ENCODE data around the gene GABRB1. TPM values are rescaled to one million over a fixed set of nuclear protein-coding genes. Genes with fewer than 3 reads are reported as not detected.

Gene GABRB1
- total RNA-seq, 2 experiments from 2014 or later = not detected

DNA sequence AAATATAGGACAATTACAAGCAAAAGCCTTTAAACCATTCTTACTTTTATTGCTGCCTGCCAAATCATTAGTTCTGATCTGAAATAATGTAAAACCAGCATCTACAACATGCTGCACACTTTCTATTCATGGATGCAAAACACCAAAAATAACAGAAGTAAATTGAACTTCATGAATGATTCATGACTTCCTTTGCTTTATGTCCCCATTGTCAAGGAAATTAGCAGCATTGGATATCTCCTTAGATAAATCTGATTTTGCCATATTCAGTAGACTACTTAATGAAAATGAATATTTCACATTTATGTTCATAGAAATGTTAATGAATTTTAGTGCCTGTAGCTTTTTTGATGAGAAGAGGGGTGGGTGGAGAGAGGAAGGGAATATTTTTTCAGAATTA, 299.5 kb downstream of the GABRB1 start:
- TF ChIP-seq, protein P1, sequence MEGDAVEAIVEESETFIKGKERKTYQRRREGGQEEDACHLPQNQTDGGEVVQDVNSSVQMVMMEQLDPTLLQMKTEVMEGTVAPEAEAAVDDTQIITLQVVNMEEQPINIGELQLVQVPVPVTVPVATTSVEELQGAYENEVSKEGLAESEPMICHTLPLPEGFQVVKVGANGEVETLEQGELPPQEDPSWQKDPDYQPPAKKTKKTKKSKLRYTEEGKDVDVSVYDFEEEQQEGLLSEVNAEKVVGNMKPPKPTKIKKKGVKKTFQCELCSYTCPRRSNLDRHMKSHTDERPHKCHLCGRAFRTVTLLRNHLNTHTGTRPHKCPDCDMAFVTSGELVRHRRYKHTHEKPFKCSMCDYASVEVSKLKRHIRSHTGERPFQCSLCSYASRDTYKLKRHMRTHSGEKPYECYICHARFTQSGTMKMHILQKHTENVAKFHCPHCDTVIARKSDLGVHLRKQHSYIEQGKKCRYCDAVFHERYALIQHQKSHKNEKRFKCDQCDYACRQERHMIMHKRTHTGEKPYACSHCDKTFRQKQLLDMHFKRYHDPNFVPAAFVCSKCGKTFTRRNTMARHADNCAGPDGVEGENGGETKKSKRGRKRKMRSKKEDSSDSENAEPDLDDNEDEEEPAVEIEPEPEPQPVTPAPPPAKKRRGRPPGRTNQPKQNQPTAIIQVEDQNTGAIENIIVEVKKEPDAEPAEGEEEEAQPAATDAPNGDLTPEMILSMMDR (IDR thresholded peaks at IDR 0.05) = no peak
- Mint-ChIP-seq H3K36me3 (ENCODE audit: low read depth) (no peaks in the 10 kb centered on the region), H3K27ac (no peak overlapping the region), H3K4me1 (ENCODE audit: low read depth) (no peaks in the 10 kb centered on the region), H3K27me3 (peaks cover 7% of the 10 kb centered on the region), H3K9me3 (no peaks in the 10 kb centered on the region), H3K4me3 (no peak overlapping the region)
- ChIA-PET CTCF (no interaction called here), POLR2A (no interaction called here)
- intact Hi-C loops (cut with micrococcal nuclease) = no loop called here
- DNase-seq = no peak
- ATAC-seq = no peak

DNA sequence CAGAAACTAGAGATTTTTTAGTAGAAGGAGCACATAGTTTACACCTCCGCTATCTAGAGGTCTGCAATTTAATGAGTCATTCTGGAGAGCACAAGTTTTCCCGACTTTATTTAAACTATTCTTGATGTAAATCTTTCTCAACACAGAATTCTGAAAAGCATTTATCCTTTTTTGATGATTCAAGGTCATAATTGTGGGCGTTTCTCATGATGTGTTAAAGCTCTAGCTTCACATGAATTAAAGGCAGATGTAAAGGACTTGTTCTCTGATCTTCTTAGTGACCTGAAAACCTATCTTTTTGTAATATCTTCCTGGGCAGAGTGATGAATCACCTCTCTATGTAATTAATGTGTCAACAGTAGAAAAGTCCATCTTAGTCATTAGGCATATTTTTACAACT, 303.3 kb downstream of the GABRB1 start:
- TF ChIP-seq, protein P1 (IDR thresholded peaks at IDR 0.05) = no peak
- Mint-ChIP-seq H3K36me3 (ENCODE audit: low read depth) (no peaks in the 10 kb centered on the region), H3K9me3 (no peaks in the 10 kb centered on the region), H3K4me1 (ENCODE audit: low read depth) (no peaks in the 10 kb centered on the region), H3K27ac (no peak overlapping the region), H3K27me3 (peaks cover 16% of the 10 kb centered on the region), H3K4me3 (no peak overlapping the region)
- CTCF ChIA-PET = no interaction called here
- DNase-seq = no peak
- intact Hi-C loops (cut with micrococcal nuclease) = no loop called here
- ATAC-seq = no peak
- POLR2A ChIA-PET = no interaction called here

DNA sequence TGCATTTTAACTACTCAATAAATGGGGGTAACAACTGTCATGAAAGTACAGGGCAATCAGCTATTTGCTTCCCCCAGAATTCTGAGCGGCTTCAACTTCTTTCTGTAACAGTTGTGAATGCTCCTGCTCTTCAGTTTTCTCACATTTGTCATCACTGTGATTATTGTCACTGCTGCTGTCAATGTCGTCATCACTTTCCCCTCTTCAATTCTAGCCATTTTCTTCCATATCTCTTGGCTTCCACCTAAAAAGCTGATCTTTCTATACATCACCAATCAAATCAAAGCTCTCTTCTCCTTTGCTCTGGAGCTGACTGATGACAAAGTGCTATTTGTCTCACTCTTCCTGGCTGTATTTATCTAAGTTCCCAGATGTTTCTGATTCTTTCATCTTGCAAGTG, 306.5 kb downstream of the GABRB1 start:
- no peak for ATAC-seq
- H3K9me3 Mint-ChIP-seq = no peaks in the 10 kb centered on the region
- intact Hi-C loops (cut with micrococcal nuclease) = no loop called here
- H3K4me1 Mint-ChIP-seq (ENCODE audit: low read depth) = no peaks in the 10 kb centered on the region
- DNase-seq = no peak
- H3K27me3 Mint-ChIP-seq = peaks cover 20% of the 10 kb centered on the region
- TF ChIP-seq, protein P1 (IDR thresholded peaks at IDR 0.05) = no peak
- H3K4me3 Mint-ChIP-seq = no peak overlapping the region
- H3K36me3 Mint-ChIP-seq (ENCODE audit: low read depth) = no peaks in the 10 kb centered on the region
- ChIA-PET CTCF (interaction anchor here (0.8 kb wide), 1 partner anchor 137 kb away, joined by 3 read pairs; no protein-coding TSS in a partner anchor), POLR2A (no interaction called here)
- H3K27ac Mint-ChIP-seq = no peak overlapping the region

DNA sequence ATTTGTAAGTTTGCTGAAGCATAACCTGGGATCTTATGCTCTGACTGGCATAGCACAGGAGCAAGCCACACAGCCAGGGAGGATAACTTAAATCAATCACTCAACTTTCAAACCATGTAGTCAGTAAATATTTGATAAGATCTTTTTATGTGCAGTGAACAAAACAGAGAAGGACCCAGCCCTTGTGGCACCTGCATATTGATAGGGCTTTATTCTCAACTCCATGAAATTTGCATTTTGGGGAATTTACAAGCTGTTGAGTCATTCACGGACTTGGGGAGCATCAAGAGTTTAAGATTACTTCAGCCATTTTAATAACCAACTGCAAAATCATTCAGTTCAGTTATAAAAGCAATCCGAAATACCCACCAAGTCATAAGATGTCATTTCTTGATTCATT, 309.5 kb downstream of the GABRB1 start:
- Mint-ChIP-seq H3K4me1 (ENCODE audit: low read depth) (no peaks in the 10 kb centered on the region), H3K27me3 (peaks cover 15% of the 10 kb centered on the region), H3K9me3 (no peaks in the 10 kb centered on the region), H3K36me3 (ENCODE audit: low read depth) (no peaks in the 10 kb centered on the region), H3K27ac (no peak overlapping the region), H3K4me3 (no peak overlapping the region)
- ChIA-PET CTCF (interaction anchor here (0.7 kb wide), 1 partner anchor 23 kb away, joined by 3 read pairs; no protein-coding TSS in a partner anchor), POLR2A (no interaction called here)
- TF ChIP-seq, protein P1 (IDR thresholded peaks at IDR 0.05) = no peak
- intact Hi-C loops (cut with micrococcal nuclease) = no loop called here
- ATAC-seq (no peak), DNase-seq (no peak)

DNA sequence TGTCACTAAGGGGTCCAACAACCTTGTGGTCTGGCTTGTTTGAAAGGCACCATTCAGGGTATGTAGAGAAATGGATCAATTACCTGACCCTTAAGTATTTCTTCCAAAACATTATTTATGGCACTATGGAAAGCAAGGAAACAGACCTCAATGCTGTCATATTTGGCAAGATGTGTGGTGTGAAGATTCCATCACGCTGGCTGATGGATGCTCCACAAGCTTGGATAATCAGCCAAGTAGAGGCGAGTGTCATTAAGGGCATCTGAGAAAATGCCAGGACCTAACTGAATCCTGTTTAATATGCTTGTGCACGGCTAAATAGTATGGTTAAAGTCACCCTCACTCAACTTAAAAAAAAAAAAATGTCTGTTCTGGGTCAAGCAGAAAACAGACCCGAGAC, 311.4 kb downstream of the GABRB1 start:
- CTCF ChIA-PET = no interaction called here
- no peaks in the 10 kb centered on the region for H3K36me3 Mint-ChIP-seq (ENCODE audit: low read depth)
- POLR2A ChIA-PET = no interaction called here
- ATAC-seq (no peak), DNase-seq (no peak)
- TF ChIP-seq, protein P1 (IDR thresholded peaks at IDR 0.05) = no peak
- H3K4me3 Mint-ChIP-seq = no peak overlapping the region
- no peaks in the 10 kb centered on the region for H3K4me1 Mint-ChIP-seq (ENCODE audit: low read depth)
- H3K27ac Mint-ChIP-seq = no peak overlapping the region
- H3K27me3 Mint-ChIP-seq = peaks cover 5% of the 10 kb centered on the region
- intact Hi-C loops (cut with micrococcal nuclease) = no loop called here
- no peaks in the 10 kb centered on the region for H3K9me3 Mint-ChIP-seq
